ENCODE results near the gene PCDHA5. TPM values are rescaled to one million over a fixed set of nuclear protein-coding genes. Genes with fewer than 3 reads are reported as not detected.

Gene PCDHA5
- polyA plus RNA-seq, 1 donor from 2014 or later: 1.4 TPM

DNA sequence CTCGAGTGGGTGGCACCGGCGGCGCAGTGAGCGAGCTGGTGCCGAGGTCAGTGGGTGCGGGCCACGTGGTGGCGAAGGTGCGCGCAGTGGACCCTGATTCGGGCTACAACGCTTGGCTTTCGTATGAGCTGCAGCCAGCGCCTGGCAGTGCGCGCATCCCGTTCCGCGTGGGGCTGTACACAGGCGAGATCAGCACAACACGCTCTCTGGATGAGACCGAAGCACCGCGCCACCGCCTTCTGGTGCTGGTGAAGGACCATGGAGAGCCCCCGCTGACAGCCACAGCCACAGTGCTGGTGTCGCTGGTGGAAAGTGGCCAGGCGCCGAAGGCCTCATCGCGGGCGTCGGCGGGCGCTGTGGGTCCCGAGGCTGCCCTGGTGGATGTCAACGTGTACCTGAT lies 2.1 kb downstream of the PCDHA5 start:
- H2AFZ ChIP-seq (ENCODE audit: low read depth, low read length): no peak overlapping the region
- H3K27me3 ChIP-seq (ENCODE audit: insufficient read depth, low read depth, low read length): no peaks in the 10 kb centered on the region
- no peaks in the 10 kb centered on the region for H4K20me1 ChIP-seq (ENCODE audit: insufficient read depth)
- peaks cover 27% of the 10 kb centered on the region for H3K9me3 ChIP-seq (ENCODE audit: low read length)
- no peak overlapping the region for H3K9ac ChIP-seq (ENCODE audit: low read length)
- H3K9me2 ChIP-seq (ENCODE audit: insufficient read depth, low read length): no peaks in the 10 kb centered on the region
- TF ChIP-seq SMC3 (conservative IDR thresholded peaks at IDR 0.05; ENCODE audit: poor library complexity): no peak
- TF ChIP-seq, protein P1, sequence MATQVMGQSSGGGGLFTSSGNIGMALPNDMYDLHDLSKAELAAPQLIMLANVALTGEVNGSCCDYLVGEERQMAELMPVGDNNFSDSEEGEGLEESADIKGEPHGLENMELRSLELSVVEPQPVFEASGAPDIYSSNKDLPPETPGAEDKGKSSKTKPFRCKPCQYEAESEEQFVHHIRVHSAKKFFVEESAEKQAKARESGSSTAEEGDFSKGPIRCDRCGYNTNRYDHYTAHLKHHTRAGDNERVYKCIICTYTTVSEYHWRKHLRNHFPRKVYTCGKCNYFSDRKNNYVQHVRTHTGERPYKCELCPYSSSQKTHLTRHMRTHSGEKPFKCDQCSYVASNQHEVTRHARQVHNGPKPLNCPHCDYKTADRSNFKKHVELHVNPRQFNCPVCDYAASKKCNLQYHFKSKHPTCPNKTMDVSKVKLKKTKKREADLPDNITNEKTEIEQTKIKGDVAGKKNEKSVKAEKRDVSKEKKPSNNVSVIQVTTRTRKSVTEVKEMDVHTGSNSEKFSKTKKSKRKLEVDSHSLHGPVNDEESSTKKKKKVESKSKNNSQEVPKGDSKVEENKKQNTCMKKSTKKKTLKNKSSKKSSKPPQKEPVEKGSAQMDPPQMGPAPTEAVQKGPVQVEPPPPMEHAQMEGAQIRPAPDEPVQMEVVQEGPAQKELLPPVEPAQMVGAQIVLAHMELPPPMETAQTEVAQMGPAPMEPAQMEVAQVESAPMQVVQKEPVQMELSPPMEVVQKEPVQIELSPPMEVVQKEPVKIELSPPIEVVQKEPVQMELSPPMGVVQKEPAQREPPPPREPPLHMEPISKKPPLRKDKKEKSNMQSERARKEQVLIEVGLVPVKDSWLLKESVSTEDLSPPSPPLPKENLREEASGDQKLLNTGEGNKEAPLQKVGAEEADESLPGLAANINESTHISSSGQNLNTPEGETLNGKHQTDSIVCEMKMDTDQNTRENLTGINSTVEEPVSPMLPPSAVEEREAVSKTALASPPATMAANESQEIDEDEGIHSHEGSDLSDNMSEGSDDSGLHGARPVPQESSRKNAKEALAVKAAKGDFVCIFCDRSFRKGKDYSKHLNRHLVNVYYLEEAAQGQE (IDR thresholded peaks at IDR 0.05; ENCODE audit: borderline replicate concordance): no peak
- TF ChIP-seq EP300 (conservative IDR thresholded peaks at IDR 0.05; ENCODE audit: poor library complexity, severe bottlenecking): no peak
- no peak for TF ChIP-seq POLR2AphosphoS5 (IDR thresholded peaks at IDR 0.05)
- TF ChIP-seq EZH2 (IDR thresholded peaks at IDR 0.05; ENCODE audit: borderline replicate concordance, insufficient read depth, low read length, poor library complexity, severe bottlenecking): no peak
- no peak for TF ChIP-seq MXI1 (conservative IDR thresholded peaks at IDR 0.05; ENCODE audit: poor library complexity, severe bottlenecking)
- TF ChIP-seq RAD21 (conservative IDR thresholded peaks at IDR 0.05): no peak
- TF ChIP-seq TAF1 (IDR thresholded peaks at IDR 0.05; ENCODE audit: low read depth): no peak
- TF ChIP-seq, protein P2, sequence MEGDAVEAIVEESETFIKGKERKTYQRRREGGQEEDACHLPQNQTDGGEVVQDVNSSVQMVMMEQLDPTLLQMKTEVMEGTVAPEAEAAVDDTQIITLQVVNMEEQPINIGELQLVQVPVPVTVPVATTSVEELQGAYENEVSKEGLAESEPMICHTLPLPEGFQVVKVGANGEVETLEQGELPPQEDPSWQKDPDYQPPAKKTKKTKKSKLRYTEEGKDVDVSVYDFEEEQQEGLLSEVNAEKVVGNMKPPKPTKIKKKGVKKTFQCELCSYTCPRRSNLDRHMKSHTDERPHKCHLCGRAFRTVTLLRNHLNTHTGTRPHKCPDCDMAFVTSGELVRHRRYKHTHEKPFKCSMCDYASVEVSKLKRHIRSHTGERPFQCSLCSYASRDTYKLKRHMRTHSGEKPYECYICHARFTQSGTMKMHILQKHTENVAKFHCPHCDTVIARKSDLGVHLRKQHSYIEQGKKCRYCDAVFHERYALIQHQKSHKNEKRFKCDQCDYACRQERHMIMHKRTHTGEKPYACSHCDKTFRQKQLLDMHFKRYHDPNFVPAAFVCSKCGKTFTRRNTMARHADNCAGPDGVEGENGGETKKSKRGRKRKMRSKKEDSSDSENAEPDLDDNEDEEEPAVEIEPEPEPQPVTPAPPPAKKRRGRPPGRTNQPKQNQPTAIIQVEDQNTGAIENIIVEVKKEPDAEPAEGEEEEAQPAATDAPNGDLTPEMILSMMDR (IDR thresholded peaks at IDR 0.05; ENCODE audit: poor library complexity, severe bottlenecking): no peak
- H3F3A ChIP-seq (ENCODE audit: insufficient read depth, low read length, poor library complexity, severe bottlenecking): no peaks in the 10 kb centered on the region
- no peak overlapping the region for H3K4me3 ChIP-seq (ENCODE audit: low read length)
- no peak overlapping the region for H3K27ac ChIP-seq (ENCODE audit: low read length)
- peaks cover 48% of the 10 kb centered on the region for H3K79me2 ChIP-seq (replicated peaks; ENCODE audit: insufficient read depth, low read length)
- H3K4me2 ChIP-seq (ENCODE audit: low read length): no peak overlapping the region
- peaks cover 25% of the 10 kb centered on the region for H3K36me3 ChIP-seq (ENCODE audit: insufficient read depth, low read length)

DNA sequence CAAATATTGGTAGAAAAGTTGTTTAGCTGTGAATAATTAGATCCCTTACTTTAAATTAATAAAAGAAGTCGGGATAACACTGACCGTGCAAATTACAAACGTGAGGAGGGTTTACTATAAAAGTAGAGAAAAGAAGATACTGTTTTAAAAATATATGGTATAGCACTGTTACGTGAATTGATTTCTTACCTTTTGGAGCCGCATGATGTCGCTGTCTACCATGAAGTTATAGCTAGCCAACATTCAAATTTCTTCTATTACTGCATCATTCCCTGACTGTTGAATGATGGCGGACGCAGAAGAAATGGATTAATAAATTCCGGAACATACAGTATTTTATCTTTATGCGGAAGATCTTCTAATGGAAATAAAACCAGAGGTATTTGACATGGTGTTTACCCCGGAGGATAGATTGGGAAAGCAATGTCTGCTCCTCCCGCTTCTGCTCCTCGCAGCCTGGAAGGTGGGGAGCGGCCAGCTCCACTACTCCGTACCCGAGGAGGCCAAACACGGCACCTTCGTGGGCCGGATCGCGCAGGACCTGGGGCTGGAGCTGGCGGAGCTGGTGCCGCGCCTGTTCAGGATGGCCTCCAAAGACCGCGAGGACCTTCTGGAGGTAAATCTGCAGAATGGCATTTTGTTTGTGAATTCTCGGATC lies 6.4 kb downstream of the PCDHA5 start, which contains the start of gene PCDHA6:
PCDHA6 (plus strand) TSS at position 257 of the 658 bp plus-strand sequence; CDS start at position 389, 132 bp downstream.
- Histone ChIP-seq H3K36me3 (ENCODE audit: insufficient read depth, low read length) (peaks cover 25% of the 10 kb centered on the region), H2AFZ (ENCODE audit: low read depth, low read length) (no peak within 1 kb of the TSS), H3K4me3 (ENCODE audit: low read length) (no peak within 1 kb of the TSS), H3K79me2 (replicated peaks; ENCODE audit: insufficient read depth, low read length) (peaks cover 35% of the 10 kb centered on the region), H3F3A (ENCODE audit: insufficient read depth, low read length, poor library complexity, severe bottlenecking) (no peaks in the 10 kb centered on the region), H3K27me3 (ENCODE audit: insufficient read depth, low read depth, low read length) (no peaks in the 10 kb centered on the region), H3K9me3 (ENCODE audit: low read length) (peaks cover 37% of the 10 kb centered on the region), H3K4me2 (ENCODE audit: low read length) (no peak within 1 kb of the TSS), H3K9ac (ENCODE audit: low read length) (no peak within 1 kb of the TSS), H3K27ac (ENCODE audit: low read length) (no peak within 1 kb of the TSS), H3K9me2 (ENCODE audit: insufficient read depth, low read length) (no peaks in the 10 kb centered on the region), H4K20me1 (ENCODE audit: insufficient read depth) (no peaks in the 10 kb centered on the region)
- TF ChIP-seq POLR2AphosphoS5 (IDR thresholded peaks at IDR 0.05) (no peak), MXI1 (conservative IDR thresholded peaks at IDR 0.05; ENCODE audit: poor library complexity, severe bottlenecking) (no peak), SMC3 (conservative IDR thresholded peaks at IDR 0.05; ENCODE audit: poor library complexity) (no peak)
